Stimulated activated CD4-positive, alpha-beta T cell treated with anti-CD3 and anti-CD28 coated beads, TNF-alpha, amount 100 ng/mL, for 1 hour (primary cell): ENCODE data around the gene XYLT1.

ENCODE experiments used
- DNase-seq, 3 donors: peaks; one replicate each; pipeline ENCODE4 v3.0.0-alpha.2; 2020; ENCODE audit warnings: low read depth in 3 of 3, low spot score in 1 of 3

The XYLT1 gene

GRCh38 chr16:17162560-17162959 is 308.2 kb downstream of the XYLT1 start:
- DNase-seq: no peak

GRCh38 chr16:17160920-17161431 is 309.8 kb downstream of the XYLT1 start:
- no peak for DNase-seq

GRCh38 chr16:17160285-17160853 is 310.4 kb downstream of the XYLT1 start:
- no peak for DNase-seq

GRCh38 chr16:17159617-17160016 is 311.1 kb downstream of the XYLT1 start:
- DNase-seq: no peak

- DNase-seq: no peak
These were observed 314.8 kb downstream of the XYLT1 start for GRCh38 chr16:17155936-17156335.

- DNase-seq: no peak
These were observed 315.3 kb downstream of the XYLT1 start for GRCh38 chr16:17155485-17155884.

- DNase-seq: no peak
These were observed 315.8 kb downstream of the XYLT1 start for GRCh38 chr16:17154981-17155380.

- no peak for DNase-seq
These were observed 318.4 kb downstream of the XYLT1 start for GRCh38 chr16:17152311-17152710.

GRCh38 chr16:17151335-17151734 is 319.4 kb downstream of the XYLT1 start:
- DNase-seq: no peak

- no peak for DNase-seq
These were observed 320.8 kb downstream of the XYLT1 start for GRCh38 chr16:17149904-17150483.

GRCh38 chr16:17147942-17148341 is 322.8 kb downstream of the XYLT1 start:
- DNase-seq: no peak

GRCh38 chr16:17145029-17145428 is 325.7 kb downstream of the XYLT1 start:
- DNase-seq: no peak

- no peak for DNase-seq
These were observed 326.3 kb downstream of the XYLT1 start for GRCh38 chr16:17144431-17144830.

GRCh38 chr16:17143546-17144419 is 327.0 kb downstream of the XYLT1 start:
- DNase-seq: no peak

GRCh38 chr16:17138801-17139200 is 332.0 kb downstream of the XYLT1 start:
- no peak for DNase-seq

- DNase-seq: no peak
These were observed 335.3 kb downstream of the XYLT1 start for GRCh38 chr16:17135439-17135838.

- no peak for DNase-seq
These were observed 336.2 kb downstream of the XYLT1 start for GRCh38 chr16:17134586-17134985.

GRCh38 chr16:17133851-17134250 is 336.9 kb downstream of the XYLT1 start:
- no peak for DNase-seq

GRCh38 chr16:17131351-17131750 is 339.4 kb downstream of the XYLT1 start:
- DNase-seq: no peak

GRCh38 chr16:17130733-17131132 is 340.0 kb downstream of the XYLT1 start:
- no peak for DNase-seq

GRCh38 chr16:17129971-17130370 is 340.8 kb downstream of the XYLT1 start:
- no peak for DNase-seq

- no peak for DNase-seq
These were observed 342.0 kb downstream of the XYLT1 start for GRCh38 chr16:17128791-17129190.
